Measurements from ENCODE around the gene ZDHHC11.
"Not testable (repeated sequence)": the region's sequence is repeated elsewhere in the genome, so short reads cannot be mapped to it uniquely, and the experiment has no call there.

The ZDHHC11 gene

DNA sequence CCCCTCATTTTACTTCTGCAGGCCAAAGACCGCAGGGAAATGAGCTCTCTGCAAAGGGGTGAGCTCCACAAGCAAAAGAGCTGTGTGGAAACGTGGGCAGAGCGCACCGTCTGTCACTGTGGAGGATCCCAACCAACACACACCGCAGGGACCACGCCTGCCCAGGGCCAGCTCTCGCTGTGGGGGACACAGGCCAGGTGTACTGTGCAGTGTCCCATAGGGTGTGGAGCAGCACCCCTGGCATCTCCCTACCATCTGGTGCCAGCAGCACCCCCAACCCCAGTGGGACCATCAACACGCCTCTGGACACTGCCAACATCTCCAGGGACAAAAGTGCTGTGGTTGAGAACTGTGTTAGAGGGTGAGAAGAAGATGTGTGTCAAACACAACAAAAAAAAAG is 27.9 kb upstream of the ZDHHC11 start:
- not testable (repeated sequence) for DNase-seq (ENCODE audit: low spot score)

DNA sequence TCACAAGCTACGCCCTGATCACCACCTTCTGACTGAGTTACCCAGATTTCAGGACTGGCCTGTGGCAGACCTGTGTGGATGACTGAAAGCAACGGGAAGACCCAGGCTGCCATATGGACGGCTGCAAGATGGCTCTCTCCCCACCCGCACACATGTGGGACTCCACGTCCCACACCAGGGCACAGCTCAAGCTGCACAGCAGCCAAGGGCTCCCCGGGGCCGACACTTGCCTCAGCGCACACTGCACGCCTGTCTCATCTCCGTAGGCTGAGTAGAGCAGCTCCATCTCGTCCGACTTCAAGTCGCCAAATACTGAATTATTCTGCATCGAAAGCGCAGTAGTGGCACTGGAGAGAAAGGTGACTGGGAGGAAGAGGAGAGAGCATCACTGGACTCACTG is 27.3 kb upstream of the ZDHHC11 start:
- no peak for DNase-seq (ENCODE audit: low spot score)

DNA sequence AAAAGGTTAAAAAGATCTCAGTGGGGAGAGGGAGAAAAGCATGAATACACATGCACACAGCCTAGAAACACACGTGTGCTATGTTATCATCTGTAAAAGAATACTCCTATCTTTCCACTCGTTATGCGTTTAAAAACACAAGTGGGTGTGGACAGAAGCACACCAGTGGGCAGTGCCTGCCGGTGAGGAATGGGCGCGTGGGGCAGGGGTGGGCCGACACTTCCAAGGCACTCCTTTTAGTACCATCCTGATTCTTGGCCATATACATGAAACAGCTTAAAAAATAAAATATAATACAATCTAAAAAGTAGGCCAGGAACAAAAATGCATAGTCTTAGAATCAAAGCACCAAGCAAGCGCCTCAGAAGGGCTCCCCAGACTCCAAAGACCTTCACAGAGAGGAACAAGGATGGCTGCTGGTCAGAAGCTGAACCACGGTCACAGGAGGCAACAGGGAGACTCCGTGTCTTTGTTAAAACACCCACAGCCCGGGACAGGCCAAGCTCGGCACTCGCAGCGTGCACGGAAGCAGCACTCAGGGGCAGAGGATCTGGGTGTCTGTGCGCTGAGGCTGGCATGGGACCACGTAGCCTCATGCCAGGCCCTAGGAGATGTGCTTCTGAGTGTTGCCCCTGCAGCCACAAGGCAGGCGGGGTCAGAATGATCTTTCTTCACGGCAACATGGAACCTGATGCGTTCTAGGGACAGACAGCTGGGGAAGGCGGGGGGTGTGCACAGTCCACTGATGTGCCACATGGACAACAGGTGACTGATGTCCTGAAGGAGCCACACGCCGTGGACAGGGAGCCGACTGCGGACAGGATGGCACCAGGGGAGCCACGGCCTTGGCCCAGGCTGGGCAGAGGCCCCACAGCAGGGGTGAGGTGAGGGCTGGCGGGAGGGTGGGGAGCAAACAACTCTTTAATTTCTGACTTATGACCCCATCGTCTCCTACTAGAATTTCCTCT is 25.9 kb upstream of the ZDHHC11 start:
- DNase-seq (ENCODE audit: low spot score), result no peak

DNA sequence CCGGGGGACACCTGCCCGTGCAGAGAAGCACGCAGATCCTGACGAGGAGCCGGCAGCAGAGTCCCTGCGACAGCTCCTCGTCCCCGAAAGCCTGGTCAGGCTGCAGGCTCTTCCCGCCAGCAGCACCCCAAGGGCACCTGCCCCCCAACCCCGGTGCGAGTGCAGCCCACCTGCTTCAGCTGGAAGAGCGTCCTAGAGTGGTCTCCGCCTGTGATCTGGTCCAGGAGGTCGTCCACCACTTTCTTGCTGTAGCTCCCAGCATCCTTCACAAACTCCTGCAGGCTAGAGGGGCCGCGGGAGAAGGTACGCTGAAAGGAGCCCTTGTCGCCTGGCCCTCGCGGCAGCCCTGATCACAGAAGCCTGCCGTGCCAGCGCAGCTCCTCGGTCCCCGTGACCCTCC is 25.1 kb upstream of the ZDHHC11 start:
- DNase-seq (ENCODE audit: low spot score), result no peak

DNA sequence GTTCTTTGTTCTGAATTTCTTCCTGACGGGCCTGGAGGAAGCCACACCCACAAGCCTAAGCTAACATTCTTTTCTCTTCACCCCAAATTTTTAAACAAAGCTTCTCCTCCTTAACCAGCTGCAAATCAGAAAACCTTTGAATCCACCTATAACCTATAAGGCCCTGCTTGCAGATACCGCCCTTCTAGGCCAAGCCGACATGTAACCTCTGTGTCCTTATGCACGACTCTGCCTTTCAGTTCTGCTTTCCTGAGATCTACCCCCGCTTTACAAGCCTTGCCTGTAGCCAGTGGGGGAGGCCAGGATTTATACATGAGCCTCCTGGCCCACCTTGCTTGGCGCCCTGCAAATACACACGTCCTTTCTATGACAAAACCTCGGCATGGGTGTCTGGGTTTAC is 22.5 kb upstream of the ZDHHC11 start:
- DNase-seq (ENCODE audit: low spot score), result no peak

DNA sequence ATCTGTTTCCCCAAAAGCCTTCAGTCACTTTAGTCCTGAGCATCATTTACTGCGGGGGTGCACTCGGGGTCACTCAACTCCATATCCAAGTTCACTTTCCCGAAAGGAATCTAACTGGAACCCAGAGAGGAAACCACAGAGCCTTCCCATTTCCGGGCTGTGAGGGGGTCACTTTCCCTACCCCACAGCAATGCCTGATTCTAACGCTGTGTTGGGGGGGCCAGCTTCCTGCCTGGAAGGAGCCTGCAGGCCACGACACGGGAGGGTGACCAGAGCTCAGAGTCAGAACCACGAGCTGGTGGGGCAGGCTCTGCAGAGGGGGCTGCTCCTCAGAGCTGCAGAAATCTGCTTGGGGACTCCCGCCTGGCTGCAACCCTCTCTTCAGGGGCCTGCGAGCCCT is 21.5 kb upstream of the ZDHHC11 start:
- DNase-seq (ENCODE audit: low spot score), result no peak

DNA sequence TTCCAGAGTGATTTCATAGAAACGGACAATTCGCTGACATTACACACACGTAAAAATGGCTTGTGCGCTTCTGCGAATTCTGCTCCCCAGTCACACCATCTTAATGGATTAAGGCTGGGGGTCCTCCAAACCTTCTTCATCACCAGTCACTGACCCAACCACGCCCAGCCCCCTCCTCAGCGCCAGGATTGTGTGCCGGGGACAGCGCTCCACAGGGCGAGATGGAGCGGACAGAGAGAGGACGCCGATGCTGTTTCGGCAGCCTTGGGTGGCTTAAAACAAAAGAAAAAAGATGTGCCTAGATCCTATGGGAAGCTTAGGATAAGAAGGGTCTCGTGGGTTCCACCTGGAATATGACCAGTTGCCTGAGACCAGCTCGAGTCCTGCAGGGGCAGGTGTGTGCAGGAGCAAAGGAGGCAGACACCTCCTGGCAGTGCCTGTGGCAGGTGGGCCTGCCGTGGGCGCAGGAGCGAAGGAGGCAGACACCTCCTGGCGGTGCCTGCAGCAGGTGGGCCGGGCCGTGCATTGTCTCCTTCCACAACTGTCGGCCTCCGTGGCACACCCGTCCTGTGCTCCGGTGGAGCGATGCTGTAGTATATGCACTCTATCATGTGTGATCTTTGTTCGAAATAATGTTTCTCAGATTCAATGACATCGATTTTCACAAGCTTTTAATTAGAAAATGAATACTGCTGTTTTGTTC is 21.0 kb upstream of the ZDHHC11 start:
- peak; percentile 4 for DNase-seq (ENCODE audit: low spot score)

DNA sequence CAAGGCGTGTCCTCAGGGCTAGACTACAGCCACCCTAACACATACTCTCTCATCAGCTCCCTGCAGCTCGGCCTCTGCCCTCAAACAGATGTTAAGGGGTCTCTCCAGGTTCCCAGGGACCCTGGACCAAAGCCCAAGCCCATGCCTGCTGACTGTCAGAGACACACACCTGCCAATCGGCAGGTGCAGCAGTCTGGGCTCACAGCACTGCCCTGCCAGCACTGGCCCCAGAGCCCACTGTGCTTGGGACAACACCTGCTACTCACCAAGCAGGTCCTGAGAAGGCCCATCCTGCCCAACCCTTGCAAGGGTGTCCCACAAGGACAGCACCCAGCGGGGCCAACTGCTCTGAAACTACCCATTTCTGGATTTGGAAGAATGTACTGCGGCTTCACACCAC is 20.2 kb upstream of the ZDHHC11 start:
- DNase-seq (ENCODE audit: low spot score), result no peak

DNA sequence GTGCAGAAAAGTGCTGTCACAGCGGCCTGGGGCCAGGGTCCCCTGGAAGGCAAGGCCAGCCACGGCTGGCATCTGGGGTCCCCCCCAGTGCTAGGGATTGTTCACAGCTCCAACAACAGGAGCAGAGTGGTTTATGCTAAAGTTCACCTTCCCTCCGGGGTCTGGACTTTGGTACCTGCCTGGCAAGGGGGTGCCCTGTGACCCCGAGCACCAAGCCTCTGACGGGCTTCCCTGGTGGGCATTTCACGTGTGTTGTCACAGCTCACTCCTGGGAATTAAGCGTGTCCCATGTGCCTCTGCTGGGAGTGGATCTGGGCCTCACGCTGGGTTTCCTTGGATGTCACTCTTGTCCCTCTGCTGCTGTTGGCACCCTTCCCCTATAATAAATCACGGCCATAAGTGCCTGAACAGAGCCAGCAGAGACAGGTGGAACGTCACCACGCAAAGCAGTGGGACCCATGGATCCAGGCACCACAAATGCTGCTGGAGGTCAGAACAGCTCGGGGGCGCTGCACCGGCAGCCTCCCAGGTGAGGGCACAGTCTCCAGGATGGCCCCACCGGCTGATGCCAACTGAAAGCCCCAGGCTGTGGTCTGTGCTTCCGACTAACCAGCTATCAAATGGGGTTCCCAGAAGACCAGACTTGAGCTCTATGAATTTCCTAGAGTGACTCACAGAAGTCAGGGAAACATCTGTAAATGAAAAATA is 17.8 kb upstream of the ZDHHC11 start:
- DNase-seq (ENCODE audit: low spot score), result no peak

DNA sequence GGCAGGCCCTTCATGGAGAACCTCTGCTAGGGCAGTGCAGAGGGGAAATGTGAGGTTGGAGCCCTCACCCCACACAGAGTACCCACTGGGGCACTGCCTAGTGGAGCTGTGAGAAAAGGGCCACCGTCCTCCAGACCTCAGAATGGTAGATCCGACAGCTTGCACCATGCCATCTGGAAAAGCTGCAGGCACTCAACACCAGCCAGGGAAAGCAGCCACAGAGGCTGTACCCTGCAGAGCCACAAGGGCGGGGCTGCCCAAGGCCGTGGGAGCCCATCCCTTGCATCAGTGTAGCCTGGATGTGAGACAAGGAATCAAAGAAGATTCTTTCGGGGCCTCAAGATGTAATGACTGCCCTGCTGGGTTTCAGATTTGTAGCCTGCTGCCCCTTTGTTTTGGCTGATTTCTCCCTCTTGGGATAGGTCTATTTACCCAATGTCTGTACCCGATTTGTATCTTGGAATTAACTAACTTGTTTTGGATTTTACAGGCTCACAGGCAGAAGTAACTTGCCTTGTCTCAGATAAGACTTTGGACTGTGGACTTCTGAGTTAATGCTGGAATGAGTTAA is 16.6 kb upstream of the ZDHHC11 start:
- no peak for DNase-seq (ENCODE audit: low spot score)

DNA sequence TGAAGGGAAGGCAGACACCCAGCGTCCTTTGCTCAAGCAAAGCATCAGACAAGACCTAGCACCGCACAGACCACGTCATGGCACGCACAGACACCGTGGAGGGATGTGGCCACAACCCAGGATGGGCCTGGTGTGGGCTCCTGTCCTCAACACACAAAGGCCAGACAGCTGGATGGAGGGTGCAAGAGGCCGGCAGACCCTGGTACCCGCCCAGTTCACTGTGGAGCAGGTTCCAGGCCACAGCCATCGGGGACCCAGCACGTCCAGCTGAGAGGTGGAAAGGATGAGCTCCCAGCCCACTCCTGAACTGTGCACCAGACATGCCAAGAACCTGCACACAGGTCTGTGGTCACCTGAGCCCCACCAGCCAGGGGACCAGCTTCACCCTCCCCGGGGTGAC is 15.0 kb upstream of the ZDHHC11 start:
- DNase-seq (ENCODE audit: low spot score), result no peak

DNA sequence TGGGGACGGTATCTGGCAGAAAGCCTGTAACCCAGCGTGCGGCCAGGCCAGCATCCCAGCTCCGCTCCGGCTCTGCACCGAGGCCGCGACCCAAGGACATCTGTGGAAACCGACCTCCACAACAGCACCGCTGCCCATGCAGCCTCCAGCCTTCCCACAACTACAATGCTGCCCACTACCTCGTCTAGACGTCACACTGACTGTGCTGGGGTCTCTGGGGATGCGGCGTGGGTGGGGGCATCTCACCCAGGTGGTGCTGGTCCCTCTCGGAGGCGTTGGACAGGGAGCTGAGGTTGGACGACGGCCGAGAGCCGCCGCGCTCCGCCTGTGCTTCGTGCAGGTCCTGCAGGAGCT is 14.4 kb upstream of the ZDHHC11 start:
- DNase-seq (ENCODE audit: low spot score), result no peak

DNA sequence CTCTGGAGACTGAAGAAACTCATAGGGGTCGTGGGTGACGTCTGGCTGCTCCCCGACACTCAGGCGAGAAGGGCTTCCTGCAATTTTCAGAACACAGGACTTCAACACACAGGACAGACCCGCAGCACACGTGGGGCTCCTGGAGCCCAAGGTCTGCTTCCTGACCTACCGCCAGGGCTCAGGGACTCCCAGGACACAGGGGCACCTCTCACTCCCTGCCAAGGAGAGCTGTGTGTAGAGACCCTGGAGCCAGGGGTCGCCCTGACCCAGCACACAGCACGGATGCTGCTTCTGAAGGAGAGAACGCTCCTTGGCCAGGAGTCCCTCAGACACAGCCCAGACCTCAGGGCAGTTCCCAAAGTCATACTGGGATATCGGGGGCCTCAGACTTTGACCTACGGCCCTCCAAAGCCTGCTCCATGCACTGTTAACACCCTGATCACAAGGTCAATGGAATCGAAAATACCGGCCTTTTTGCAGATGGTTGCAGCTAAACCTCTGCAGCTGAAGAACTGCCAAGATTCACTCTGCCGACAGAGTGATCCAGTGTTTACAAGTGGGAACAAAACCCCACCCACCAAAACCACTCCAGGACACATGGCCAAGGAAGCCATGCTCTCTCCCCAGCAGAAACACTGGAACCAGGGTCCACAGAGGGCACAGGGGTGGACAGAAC is 13.8 kb upstream of the ZDHHC11 start:
- no peak for DNase-seq (ENCODE audit: low spot score)

DNA sequence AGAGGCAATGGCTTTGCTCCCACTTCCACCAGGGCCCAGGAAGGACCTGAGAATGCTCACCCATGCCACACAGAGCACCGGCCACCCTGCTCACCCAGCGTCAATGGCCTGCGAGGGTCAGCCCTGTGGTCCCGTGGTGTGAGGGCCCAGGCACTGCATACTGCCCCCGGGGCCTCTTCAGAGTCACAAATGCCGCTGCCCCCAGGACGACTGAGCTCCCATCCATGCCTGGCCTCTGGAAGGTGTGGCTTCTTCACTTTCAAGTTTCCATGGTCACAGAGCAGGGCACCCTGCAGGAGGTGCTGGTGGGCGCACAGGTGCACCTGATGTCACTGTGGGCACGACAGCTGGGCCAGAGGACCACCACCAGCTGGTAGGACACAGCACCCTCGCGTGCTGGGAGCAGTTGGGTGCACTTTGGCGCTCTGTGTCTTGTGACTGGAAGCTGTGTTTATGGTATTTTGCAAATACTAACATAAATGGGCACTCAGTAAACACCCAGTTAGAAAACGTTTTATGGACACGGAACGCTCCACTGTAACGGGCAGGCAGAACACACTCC is 12.5 kb upstream of the ZDHHC11 start:
- DNase-seq (ENCODE audit: low spot score), result no peak

DNA sequence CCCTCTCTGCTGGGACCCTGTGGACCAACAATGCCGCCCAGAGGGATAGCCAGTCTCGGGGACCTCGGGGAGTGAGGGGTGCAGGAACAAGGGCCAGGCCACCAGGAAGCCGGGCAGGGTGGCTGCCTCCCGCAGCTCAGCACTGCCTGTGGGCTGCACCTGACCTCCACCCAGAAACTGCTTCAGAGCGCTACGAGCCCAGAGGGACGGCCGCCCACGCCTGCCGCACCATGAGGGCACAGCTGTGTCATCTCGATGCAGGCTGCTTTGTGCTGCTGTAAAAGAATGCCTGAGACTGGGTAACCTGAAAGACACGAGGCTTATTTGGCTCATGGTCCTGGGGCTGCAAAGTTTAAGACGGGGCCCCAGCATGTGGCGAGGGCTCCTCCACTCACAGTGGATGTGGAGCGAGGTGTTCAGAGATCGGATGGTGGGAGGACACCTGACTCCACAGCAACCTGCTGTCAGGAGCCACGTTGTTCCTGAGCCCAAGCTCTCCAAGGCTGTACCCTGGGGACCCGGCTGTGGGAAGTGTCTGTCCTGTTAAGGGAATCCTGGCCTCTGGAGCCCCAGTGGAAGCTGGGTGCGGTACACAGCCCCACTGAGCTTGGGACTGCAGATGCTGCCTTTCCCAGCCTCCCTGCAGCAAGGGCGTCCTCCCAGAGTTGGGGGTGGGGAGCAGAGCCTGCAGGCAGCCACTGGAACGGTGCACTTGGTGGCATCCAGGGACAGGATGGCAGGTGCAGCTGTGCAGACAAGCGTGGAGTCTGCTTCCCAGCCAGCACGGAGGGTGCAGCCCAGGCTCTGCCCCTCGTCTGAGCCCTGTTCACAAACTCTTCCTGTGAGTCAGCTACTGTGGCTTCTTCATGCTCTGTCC is 11.8 kb upstream of the ZDHHC11 start:
- no peak for DNase-seq (ENCODE audit: low spot score)

DNA sequence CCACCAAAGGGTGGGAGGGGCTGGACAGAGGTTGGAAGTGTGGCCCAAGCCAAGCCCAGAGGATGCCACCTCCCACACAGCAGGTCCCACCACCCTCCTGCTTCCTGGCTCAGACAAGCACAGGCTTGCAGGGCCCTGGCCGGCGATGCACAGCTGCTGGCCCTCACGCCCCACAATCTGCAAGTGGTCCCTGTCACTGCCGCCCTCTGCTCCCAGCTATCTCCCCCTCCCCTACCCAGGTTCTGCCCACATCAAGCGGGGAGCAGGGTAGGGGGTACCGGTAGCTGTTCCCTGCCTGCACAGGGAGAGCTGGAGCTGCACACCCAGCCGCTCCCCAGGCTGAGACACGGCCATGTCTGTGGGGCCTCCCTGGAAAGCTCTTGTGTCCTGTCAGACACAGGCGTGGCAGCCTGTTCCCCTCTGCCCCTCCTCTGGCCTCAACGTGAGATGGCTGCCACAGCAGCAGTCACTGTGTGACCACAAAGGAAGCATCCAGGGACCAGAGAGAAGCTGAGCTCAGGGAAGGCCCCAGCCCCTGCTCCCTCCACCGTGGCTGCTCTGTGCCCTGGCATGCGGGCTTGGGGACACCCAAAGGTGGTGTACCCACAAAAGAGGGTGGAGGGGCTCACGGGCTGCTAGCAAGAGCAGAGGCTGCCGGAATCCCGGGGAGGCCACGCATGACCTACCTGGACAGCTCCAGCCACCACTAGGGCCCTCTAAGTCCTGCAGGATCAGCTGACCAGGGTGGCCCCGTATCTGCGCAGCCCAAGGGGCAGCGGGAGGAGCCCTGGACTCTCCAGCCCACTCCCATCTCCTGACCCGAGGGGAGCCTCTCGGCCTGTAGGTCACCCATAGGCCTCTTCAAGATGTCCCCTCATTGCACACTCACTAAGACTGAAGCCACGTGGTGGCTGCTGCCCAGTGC is 10.9 kb upstream of the ZDHHC11 start:
- no peak for DNase-seq (ENCODE audit: low spot score)

DNA sequence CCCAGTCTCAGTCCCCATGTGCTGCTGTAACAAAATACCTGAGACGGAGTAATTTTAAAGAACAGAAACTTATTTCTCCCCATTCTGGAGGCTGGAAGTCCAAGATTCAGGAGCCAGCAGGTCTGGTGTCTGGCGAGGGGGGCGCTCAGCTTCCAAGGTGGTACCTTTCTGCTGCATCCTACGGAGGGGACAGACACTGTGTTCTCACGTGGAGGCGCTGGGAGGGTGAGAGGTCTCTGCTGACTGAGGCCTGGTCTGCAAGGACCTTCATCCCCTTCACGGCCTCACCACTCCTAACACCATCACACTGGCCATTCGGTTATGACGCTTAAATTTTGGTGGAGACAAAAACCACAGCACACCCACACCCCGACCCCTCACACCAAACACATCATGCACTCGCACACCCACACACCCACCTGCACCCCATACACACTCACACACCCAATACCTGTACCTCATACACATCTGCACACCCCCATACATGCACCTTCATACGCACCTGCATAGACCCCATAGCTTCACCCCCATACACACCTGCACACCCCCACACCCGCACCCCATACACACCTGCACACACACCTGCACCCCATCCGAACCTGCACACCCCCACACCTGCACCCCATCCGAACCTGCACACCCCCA is 9.8 kb upstream of the ZDHHC11 start:
- DNase-seq (ENCODE audit: low spot score), result no peak

DNA sequence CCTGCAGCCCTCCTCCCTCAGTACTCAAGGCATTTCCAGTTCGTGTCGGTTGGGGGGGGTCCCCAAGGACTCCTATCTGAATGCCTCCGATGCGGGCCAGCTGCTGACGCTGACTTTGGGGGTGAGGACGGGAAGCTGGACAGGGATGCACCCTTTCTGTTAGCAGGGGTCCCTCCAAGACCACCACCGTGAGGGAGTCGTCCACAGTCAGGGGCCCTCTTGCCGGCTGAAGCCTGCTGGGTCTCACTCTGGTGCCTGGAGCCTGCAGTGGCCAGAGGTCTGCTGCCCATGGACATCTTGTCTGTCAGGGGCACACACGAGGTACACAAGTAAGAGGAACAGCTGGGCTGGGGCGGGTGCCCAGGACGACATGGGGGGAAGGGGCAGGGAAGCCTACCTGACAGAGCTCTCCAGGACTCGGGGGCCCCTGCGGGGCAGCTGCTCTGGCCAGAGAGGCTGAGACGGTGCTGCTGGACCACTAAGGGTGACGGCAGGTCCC is 9.1 kb upstream of the ZDHHC11 start:
- DNase-seq (ENCODE audit: low spot score), result no peak

DNA sequence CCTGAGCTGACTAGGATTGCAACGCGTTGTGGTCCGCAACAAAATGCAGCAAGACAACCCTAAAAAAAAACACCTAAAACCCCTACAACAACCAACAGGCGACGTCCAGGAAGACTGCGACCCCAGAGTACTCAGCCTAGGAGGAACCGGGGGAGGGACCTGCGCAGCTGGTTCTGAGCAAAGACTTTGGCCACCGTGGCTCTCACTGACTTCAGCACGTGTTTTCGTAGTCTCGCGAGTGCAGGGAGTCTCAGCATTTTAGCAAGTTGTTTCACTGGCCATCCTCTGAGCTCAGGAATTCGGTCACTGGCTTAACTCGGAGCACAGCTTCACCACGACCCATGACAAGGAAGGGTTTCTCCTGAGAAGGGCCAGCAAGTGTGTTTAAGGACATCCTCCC is 8.6 kb upstream of the ZDHHC11 start:
- DNase-seq (ENCODE audit: low spot score), result no peak

Measured in iPS-NIHi11 (cell line).